ENCODE measurements around the gene NPPB.

NPPB gene

GRCh38 chr1:11893907-11894251 is 35.1 kb upstream of the NPPB start:
- peak; percentile 33; the same call in 1 of the 2 replicates for TF ChIP-seq REST (IDR thresholded peaks at IDR 0.05; ENCODE audit: low read depth)
- peak; percentile 93 for TF ChIP-seq RAD21 (IDR thresholded peaks at IDR 0.05; ENCODE audit: low read depth)
- no peak for TF ChIP-seq EGR1 (IDR thresholded peaks at IDR 0.05)
- no peak for TF ChIP-seq CREB1 (IDR thresholded peaks at IDR 0.05; ENCODE audit: low read depth)

GRCh38 chr1:11891433-11892186 is 32.9 kb upstream of the NPPB start:
- no peak for TF ChIP-seq MAX (IDR thresholded peaks at IDR 0.05)
- no peak for TF ChIP-seq RAD21 (IDR thresholded peaks at IDR 0.05; ENCODE audit: low read depth)
- TF ChIP-seq TAF1 (IDR thresholded peaks at IDR 0.05; ENCODE audit: low read depth): no peak
- TF ChIP-seq TCF12 (IDR thresholded peaks at IDR 0.05; ENCODE audit: low read depth): no peak
- no peak for TF ChIP-seq USF1 (IDR thresholded peaks at IDR 0.05)
- TF ChIP-seq CEBPB (IDR thresholded peaks at IDR 0.05): no peak
- TF ChIP-seq NFIC (IDR thresholded peaks at IDR 0.05): no peak
- TF ChIP-seq ZBTB7A (IDR thresholded peaks at IDR 0.05; ENCODE audit: low read depth): no peak
- TF ChIP-seq EP300 (IDR thresholded peaks at IDR 0.05; ENCODE audit: borderline replicate concordance): no peak
- no peak for TF ChIP-seq EGR1 (IDR thresholded peaks at IDR 0.05)
- TF ChIP-seq TEAD4 (IDR thresholded peaks at IDR 0.05): no peak
- TF ChIP-seq REST (IDR thresholded peaks at IDR 0.05; ENCODE audit: low read depth): no peak
- TF ChIP-seq YY1 (IDR thresholded peaks at IDR 0.05; ENCODE audit: low read depth): no peak
- TF ChIP-seq CREB1 (IDR thresholded peaks at IDR 0.05; ENCODE audit: low read depth): no peak
- no peak for TF ChIP-seq FOXM1 (IDR thresholded peaks at IDR 0.05; ENCODE audit: borderline replicate concordance, low read depth)

- no peak for TF ChIP-seq NFIC (IDR thresholded peaks at IDR 0.05)
- TF ChIP-seq TEAD4 (IDR thresholded peaks at IDR 0.05): no peak
Observed at GRCh38 chr1:11888877-11889208, 30.1 kb upstream of the NPPB start.

- TF ChIP-seq RAD21 (IDR thresholded peaks at IDR 0.05; ENCODE audit: low read depth) (no peak), TCF12 (IDR thresholded peaks at IDR 0.05; ENCODE audit: low read depth) (no peak), EP300 (IDR thresholded peaks at IDR 0.05; ENCODE audit: borderline replicate concordance) (no peak), ZBTB7A (IDR thresholded peaks at IDR 0.05; ENCODE audit: low read depth) (no peak), REST (IDR thresholded peaks at IDR 0.05; ENCODE audit: low read depth) (no peak), CREB1 (IDR thresholded peaks at IDR 0.05; ENCODE audit: low read depth) (no peak), FOXM1 (IDR thresholded peaks at IDR 0.05; ENCODE audit: borderline replicate concordance, low read depth) (no peak), MAX (IDR thresholded peaks at IDR 0.05) (no peak)
Observed at GRCh38 chr1:11888206-11888876, 29.6 kb upstream of the NPPB start.

- no peak for TF ChIP-seq MAX (IDR thresholded peaks at IDR 0.05)
- TF ChIP-seq CEBPB (IDR thresholded peaks at IDR 0.05): no peak
- no peak for TF ChIP-seq EGR1 (IDR thresholded peaks at IDR 0.05)
- no peak for TF ChIP-seq TCF12 (IDR thresholded peaks at IDR 0.05; ENCODE audit: low read depth)
- no peak for TF ChIP-seq USF1 (IDR thresholded peaks at IDR 0.05)
- TF ChIP-seq RAD21 (IDR thresholded peaks at IDR 0.05; ENCODE audit: low read depth): no peak
- TF ChIP-seq TAF1 (IDR thresholded peaks at IDR 0.05; ENCODE audit: low read depth): no peak
- TF ChIP-seq REST (IDR thresholded peaks at IDR 0.05; ENCODE audit: low read depth): no peak
- no peak for TF ChIP-seq NFIC (IDR thresholded peaks at IDR 0.05)
- no peak for TF ChIP-seq CREB1 (IDR thresholded peaks at IDR 0.05; ENCODE audit: low read depth)
- no peak for TF ChIP-seq YY1 (IDR thresholded peaks at IDR 0.05; ENCODE audit: low read depth)
Observed at GRCh38 chr1:11887666-11888007, 28.9 kb upstream of the NPPB start.
